Tibial artery (tissue), 4 donors: ENCODE data around the gene PSMD13.

Source experiments
- DNase-seq, 2 donors: peaks; one replicate each; pipeline ENCODE4 v3.0.0-alpha.2; 2019
- H3K27ac ChIP-seq, 2 donors: fragments of 200-600 bp; sonication (generic) in 1 of 2; 1 replicate in 1 of 2; 2 replicates in 1 of 2; pipeline ENCODE4 v1.5.1; 2018 to 2019; ENCODE audit warnings: mild to moderate bottlenecking in 1 of 2
- H3K27me3 ChIP-seq, 2 donors: fragments of 200-600 bp; sonication (generic) in 1 of 2; one replicate each; pipeline versions ENCODE4 v1.5.1 to v1.6.0; 2016 to 2019
- H3K36me3 ChIP-seq, 3 donors: fragments of 200-600 bp; sonication (generic) in 2 of 3; one replicate each; pipeline ENCODE4 v1.5.1; 2016 to 2019; ENCODE audit warnings: mild to moderate bottlenecking in 2 of 3
- H3K4me1 ChIP-seq, 4 donors: fragments of 200-600 bp; sonication (generic) in 2 of 4; 1 replicate in 3 of 4; 2 replicates in 1 of 4; pipeline ENCODE4 v1.5.1; 2016 to 2019
- H3K4me3 ChIP-seq, 2 donors: fragments of 200-600 bp; sonication (generic) in 1 of 2; 1 replicate in 1 of 2; 2 replicates in 1 of 2; pipeline ENCODE4 v1.5.1; 2018 to 2019; ENCODE audit warnings: mild to moderate bottlenecking in 2 of 2
- H3K9me3 ChIP-seq, 3 donors: fragments of 200-600 bp; sonication (generic) in 1 of 3; one replicate each; pipeline ENCODE4 v1.5.1; 2016 to 2019
- CTCF ChIP-seq, 2 experiments: fragments of 200-600 bp in 1 of 2; fragments of 450-650 bp in 1 of 2; IDR thresholded peaks; one replicate each; pipeline ENCODE4 v1.5.1; 2017 to 2019; ENCODE audit warnings: antibody characterized with exemption in 2 of 2, mild to moderate bottlenecking in 1 of 2, moderate library complexity in 1 of 2
- intact Hi-C: fragments of 100-400 bp; cut with DNase I; formaldehyde crosslinking; loops from one replicate; pipeline ENCODE4 v1.15.0; 2023; ENCODE audit warnings: low total_unique reads

PSMD13 gene

GRCh38 chr11:225734-226453, 10.9 kb upstream of the PSMD13 start:
- H3K27me3 ChIP-seq = no peaks in the 10 kb centered on the region
- H3K36me3 ChIP-seq = peaks cover 0 to 34% (median 9%) of the 10 kb centered on the region in 3 donors
- TF ChIP-seq CTCF (IDR thresholded peaks at IDR 0.05) = no peak
- no peaks in the 10 kb centered on the region for H3K9me3 ChIP-seq
- no peaks in the 10 kb centered on the region for H3K4me1 ChIP-seq
- DNase-seq = peak in 1 of 2 donors; percentile 2
- no peak overlapping the region for H3K4me3 ChIP-seq
- intact Hi-C loops = no loop called here
- H3K27ac ChIP-seq = no peak overlapping the region

- Histone ChIP-seq H3K27ac (no peak overlapping the region), H3K36me3 (peaks cover 0 to 19% (median 3%) of the 10 kb centered on the region in 3 donors), H3K4me3 (no peak overlapping the region), H3K9me3 (no peaks in the 10 kb centered on the region), H3K4me1 (no peaks in the 10 kb centered on the region), H3K27me3 (no peaks in the 10 kb centered on the region)
- no peak for DNase-seq
- no peak for TF ChIP-seq CTCF (IDR thresholded peaks at IDR 0.05)
- intact Hi-C loops = no loop called here
Measured at GRCh38 chr11:227824-228379, 8.9 kb upstream of the PSMD13 start.

GRCh38 chr11:230431-230830, 6.3 kb upstream of the PSMD13 start:
- DNase-seq = no peak
- H3K4me3 ChIP-seq = no peak overlapping the region
- intact Hi-C loops = no loop called here
- no peak overlapping the region for H3K27ac ChIP-seq
- no peaks in the 10 kb centered on the region for H3K27me3 ChIP-seq
- H3K4me1 ChIP-seq = peaks cover 0 to 10% (median 8%) of the 10 kb centered on the region in 4 donors
- peaks cover 0 to 13% (median 3%) of the 10 kb centered on the region in 3 donors for H3K36me3 ChIP-seq
- H3K9me3 ChIP-seq = no peaks in the 10 kb centered on the region
- no peak for TF ChIP-seq CTCF (IDR thresholded peaks at IDR 0.05)

GRCh38 chr11:232783-233565, 3.8 kb upstream of the PSMD13 start:
- H3K4me3 ChIP-seq = no peak overlapping the region
- H3K27me3 ChIP-seq = no peaks in the 10 kb centered on the region
- no peak for TF ChIP-seq CTCF (IDR thresholded peaks at IDR 0.05)
- no peaks in the 10 kb centered on the region for H3K9me3 ChIP-seq
- intact Hi-C loops = no loop called here
- no peak overlapping the region for H3K27ac ChIP-seq
- peaks cover 0 to 20% (median 18%) of the 10 kb centered on the region in 4 donors for H3K4me1 ChIP-seq
- peak in 1 of 2 donors; percentile 62 for DNase-seq
- peaks cover 0 to 13% (median 3%) of the 10 kb centered on the region in 3 donors for H3K36me3 ChIP-seq

GRCh38 chr11:235180-235579, 1.6 kb upstream of the PSMD13 start:
- no peaks in the 10 kb centered on the region for H3K27me3 ChIP-seq
- no peaks in the 10 kb centered on the region for H3K9me3 ChIP-seq
- H3K4me1 ChIP-seq = peaks cover 0 to 26% (median 23%) of the 10 kb centered on the region in 4 donors
- no peak for TF ChIP-seq CTCF (IDR thresholded peaks at IDR 0.05)
- H3K27ac ChIP-seq = peak overlapping the region; percentile 95 to 98
- H3K36me3 ChIP-seq = peaks cover 0 to 17% (median 3%) of the 10 kb centered on the region in 3 donors
- DNase-seq = no peak
- intact Hi-C loops = no loop called here
- H3K4me3 ChIP-seq = peak overlapping the region; percentile 98 to 99
